ENCODE measurements around the gene KDSR.
A peak's percentile ranks its signal among the peaks of the same experiment; 100 is the strongest.

- TF ChIP-seq CTCF (conservative IDR thresholded peaks at IDR 0.05 in 1 of 2, IDR thresholded peaks at IDR 0.05 in 1 of 2; ENCODE audit: extremely low read depth in 1 of 2, insufficient read depth in 1 of 2, low read depth in 1 of 2, low read length in 2 of 2), result peak; percentile 48 to 53
- no peak for TF ChIP-seq EZH2 (IDR thresholded peaks at IDR 0.05; ENCODE audit: borderline replicate concordance, low read length)
Measured at GRCh38 chr18:63339920-63340484, 27.0 kb downstream of the KDSR start.
